Ishikawa (cell line): ENCODE data around the gene SLC35A3.

ENCODE experiments used
- CEBPB ChIP-seq: IDR thresholded peaks from 2 replicates; pipeline ENCODE4 v1.6.1; 2012
- CREB1 ChIP-seq: IDR thresholded peaks from 2 replicates; pipeline ENCODE4 v1.6.1; 2012; ENCODE audit warnings: low read depth
- MAX ChIP-seq: IDR thresholded peaks from 2 replicates; pipeline ENCODE4 v1.6.1; 2012
- RAD21 ChIP-seq: IDR thresholded peaks from 2 replicates; pipeline ENCODE4 v1.6.1; 2012; ENCODE audit warnings: low read depth
- TEAD4 ChIP-seq: IDR thresholded peaks from 2 replicates; pipeline ENCODE4 v1.6.1; 2012
- YY1 ChIP-seq: IDR thresholded peaks from 2 replicates; pipeline ENCODE4 v1.6.1; 2012; ENCODE audit warnings: low read depth
- TF ChIP-seq, protein P1 (sequence below): IDR thresholded peaks from 2 replicates; pipeline ENCODE4 v1.6.1; 2012; ENCODE audit warnings: low read depth, mild to moderate bottlenecking
- TF ChIP-seq, protein P2 (sequence below): IDR thresholded peaks from 2 replicates; pipeline ENCODE4 v1.6.1; 2012

DNA sequence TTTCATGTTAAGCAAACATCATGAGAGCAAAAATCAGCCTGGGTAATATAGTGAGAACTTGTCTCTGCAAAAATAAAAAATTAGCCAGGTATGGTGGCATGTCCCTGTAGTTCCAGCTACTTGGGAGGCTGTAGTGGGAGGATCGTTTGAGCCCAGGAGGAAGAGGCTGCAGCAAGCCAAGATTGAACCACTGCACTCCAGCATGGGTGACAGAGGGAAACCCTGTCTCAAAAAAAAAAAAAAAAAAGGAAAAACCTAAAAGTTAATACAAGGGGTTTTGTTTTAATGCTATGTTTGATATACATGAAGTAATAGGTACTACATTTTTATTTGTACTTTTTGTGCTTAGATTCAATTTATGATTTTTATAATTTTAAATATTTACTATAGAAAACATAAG, 27.1 kb upstream of the SLC35A3 start:
- no peak for TF ChIP-seq MAX
- TF ChIP-seq RAD21: no peak
- TF ChIP-seq YY1: no peak
- no peak for TF ChIP-seq CREB1
- TF ChIP-seq, protein P1, sequence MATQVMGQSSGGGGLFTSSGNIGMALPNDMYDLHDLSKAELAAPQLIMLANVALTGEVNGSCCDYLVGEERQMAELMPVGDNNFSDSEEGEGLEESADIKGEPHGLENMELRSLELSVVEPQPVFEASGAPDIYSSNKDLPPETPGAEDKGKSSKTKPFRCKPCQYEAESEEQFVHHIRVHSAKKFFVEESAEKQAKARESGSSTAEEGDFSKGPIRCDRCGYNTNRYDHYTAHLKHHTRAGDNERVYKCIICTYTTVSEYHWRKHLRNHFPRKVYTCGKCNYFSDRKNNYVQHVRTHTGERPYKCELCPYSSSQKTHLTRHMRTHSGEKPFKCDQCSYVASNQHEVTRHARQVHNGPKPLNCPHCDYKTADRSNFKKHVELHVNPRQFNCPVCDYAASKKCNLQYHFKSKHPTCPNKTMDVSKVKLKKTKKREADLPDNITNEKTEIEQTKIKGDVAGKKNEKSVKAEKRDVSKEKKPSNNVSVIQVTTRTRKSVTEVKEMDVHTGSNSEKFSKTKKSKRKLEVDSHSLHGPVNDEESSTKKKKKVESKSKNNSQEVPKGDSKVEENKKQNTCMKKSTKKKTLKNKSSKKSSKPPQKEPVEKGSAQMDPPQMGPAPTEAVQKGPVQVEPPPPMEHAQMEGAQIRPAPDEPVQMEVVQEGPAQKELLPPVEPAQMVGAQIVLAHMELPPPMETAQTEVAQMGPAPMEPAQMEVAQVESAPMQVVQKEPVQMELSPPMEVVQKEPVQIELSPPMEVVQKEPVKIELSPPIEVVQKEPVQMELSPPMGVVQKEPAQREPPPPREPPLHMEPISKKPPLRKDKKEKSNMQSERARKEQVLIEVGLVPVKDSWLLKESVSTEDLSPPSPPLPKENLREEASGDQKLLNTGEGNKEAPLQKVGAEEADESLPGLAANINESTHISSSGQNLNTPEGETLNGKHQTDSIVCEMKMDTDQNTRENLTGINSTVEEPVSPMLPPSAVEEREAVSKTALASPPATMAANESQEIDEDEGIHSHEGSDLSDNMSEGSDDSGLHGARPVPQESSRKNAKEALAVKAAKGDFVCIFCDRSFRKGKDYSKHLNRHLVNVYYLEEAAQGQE: no peak
- TF ChIP-seq TEAD4: no peak
- no peak for TF ChIP-seq CEBPB
- TF ChIP-seq, protein P2, sequence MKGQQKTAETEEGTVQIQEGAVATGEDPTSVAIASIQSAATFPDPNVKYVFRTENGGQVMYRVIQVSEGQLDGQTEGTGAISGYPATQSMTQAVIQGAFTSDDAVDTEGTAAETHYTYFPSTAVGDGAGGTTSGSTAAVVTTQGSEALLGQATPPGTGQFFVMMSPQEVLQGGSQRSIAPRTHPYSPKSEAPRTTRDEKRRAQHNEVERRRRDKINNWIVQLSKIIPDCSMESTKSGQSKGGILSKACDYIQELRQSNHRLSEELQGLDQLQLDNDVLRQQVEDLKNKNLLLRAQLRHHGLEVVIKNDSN: no peak
